WTC11 (cell line): ENCODE data around the gene ABHD17B. TPM values are rescaled to one million over a fixed set of nuclear protein-coding genes. Genes with fewer than 3 reads are reported as not detected.

ENCODE experiments used
- ATAC-seq: fragments of 200-7000 bp; cut with Tn5 transposase; 2 replicates; pipeline ENCODE4 v1.10.0; 2021; ENCODE audit warnings: mild to moderate bottlenecking, moderate library complexity
- CTCF ChIA-PET: fragments of 300-600 bp; sonication (Branson Sonifier 250); formaldehyde crosslinking; loops from one replicate; lab custom pipeline; 2021; ENCODE audit warnings: antibody characterized with exemption; lab: Charles Lee
- POLR2A ChIA-PET: fragments of 350-600 bp; sonication (Branson Sonifier 250); formaldehyde crosslinking; loops from one replicate; lab custom pipeline; 2021; ENCODE audit warnings: antibody characterized with exemption; lab: Charles Lee
- DNase-seq: peaks from one replicate; pipeline ENCODE4 v3.0.0; 2021; ENCODE audit warnings: low spot score
- H3K27ac Mint-ChIP-seq: 2 replicates; pipeline ENCODE4 v1.8.0; 2021; ENCODE audit warnings: mixed read lengths
- H3K27me3 Mint-ChIP-seq: 2 replicates; pipeline ENCODE4 v1.8.0; 2021; ENCODE audit warnings: low read depth, mild to moderate bottlenecking, moderate library complexity, mixed read lengths
- H3K36me3 Mint-ChIP-seq: 2 replicates; pipeline ENCODE4 v1.8.0; 2021; ENCODE audit warnings: mixed read lengths
- H3K4me1 Mint-ChIP-seq: 2 replicates; pipeline ENCODE4 v1.8.0; 2022; ENCODE audit warnings: mixed read lengths
- H3K4me3 Mint-ChIP-seq: 2 replicates; pipeline ENCODE4 v1.8.0; 2021; ENCODE audit warnings: mild to moderate bottlenecking, moderate library complexity, mixed read lengths
- H3K9me3 Mint-ChIP-seq: 2 replicates; pipeline ENCODE4 v1.8.0; 2021; ENCODE audit warnings: mixed read lengths
- ARID4B ChIP-seq: sonication (generic); formaldehyde crosslinking; IDR thresholded peaks from 2 replicates; pipeline ENCODE4 v1.8.0; 2023; ENCODE audit warnings: missing genetic modification reagents, mild to moderate bottlenecking, borderline replicate concordance
- CBFB ChIP-seq: sonication (generic); formaldehyde crosslinking; IDR thresholded peaks from 2 replicates; pipeline ENCODE4 v1.8.1; 2022; ENCODE audit warnings: mild to moderate bottlenecking, low read depth, missing genetic modification reagents
- GABPB1 ChIP-seq: sonication (generic); formaldehyde crosslinking; IDR thresholded peaks from 2 replicates; pipeline ENCODE4 v1.8.1; 2023; ENCODE audit warnings: mild to moderate bottlenecking, missing genetic modification reagents
- HMGXB4 ChIP-seq: sonication (generic); formaldehyde crosslinking; IDR thresholded peaks from 2 replicates; pipeline ENCODE4 v1.8.1; 2023; ENCODE audit warnings: mild to moderate bottlenecking, moderate library complexity, missing genetic modification reagents
- MAX ChIP-seq: sonication (generic); formaldehyde crosslinking; IDR thresholded peaks from 2 replicates; pipeline ENCODE4 v1.8.0; 2022; ENCODE audit warnings: mild to moderate bottlenecking, missing genetic modification reagents
- NFE2L1 ChIP-seq: sonication (generic); formaldehyde crosslinking; IDR thresholded peaks from 2 replicates; pipeline ENCODE4 v1.8.1; 2023; ENCODE audit warnings: missing genetic modification reagents
- SMAD4 ChIP-seq: sonication (generic); formaldehyde crosslinking; IDR thresholded peaks from 2 replicates; pipeline ENCODE4 v1.8.0; 2022; ENCODE audit warnings: mild to moderate bottlenecking, missing genetic modification reagents
- TP53 ChIP-seq: sonication (generic); formaldehyde crosslinking; IDR thresholded peaks from 2 replicates; pipeline ENCODE4 v1.8.1; 2023; ENCODE audit warnings: mild to moderate bottlenecking, missing genetic modification reagents
- USF2 ChIP-seq: sonication (generic); formaldehyde crosslinking; IDR thresholded peaks from 2 replicates; pipeline ENCODE4 v1.8.1; 2023; ENCODE audit warnings: mild to moderate bottlenecking, missing genetic modification reagents, moderate library complexity
- ZMAT4 ChIP-seq: fragments of 250-450 bp; sonication (Bioruptor Pico); IDR thresholded peaks from 2 replicates; pipeline ENCODE4 v1.9.0; 2021; ENCODE audit warnings: mild to moderate bottlenecking
- ZNF121 ChIP-seq: sonication (generic); formaldehyde crosslinking; IDR thresholded peaks from 2 replicates; pipeline ENCODE4 v1.8.0; 2023; ENCODE audit warnings: missing genetic modification reagents
- ZNF317 ChIP-seq: sonication (generic); formaldehyde crosslinking; IDR thresholded peaks from 2 replicates; pipeline ENCODE4 v1.8.1; 2023; ENCODE audit warnings: low read depth, mild to moderate bottlenecking, moderate library complexity, missing genetic modification reagents, borderline replicate concordance
- ZNF416 ChIP-seq: fragments of 250-450 bp; sonication (Bioruptor Pico); IDR thresholded peaks from 2 replicates; pipeline ENCODE4 v1.9.0; 2021; ENCODE audit warnings: mild to moderate bottlenecking, inconsistent platforms
- ZNF423 ChIP-seq: fragments of 250-450 bp; sonication (Bioruptor Pico); IDR thresholded peaks from 2 replicates; pipeline ENCODE4 v2.1.2; 2022; ENCODE audit warnings: mild to moderate bottlenecking, moderate library complexity
- total RNA-seq: library from RNA; stranded (reverse); gene quantifications from 3 replicates; pipeline ENCODE4 v1.2.3, GENCODE V29; 2021

Gene ABHD17B
- total RNA-seq, 1 experiment from 2014 or later, result 56.6 TPM

DNA sequence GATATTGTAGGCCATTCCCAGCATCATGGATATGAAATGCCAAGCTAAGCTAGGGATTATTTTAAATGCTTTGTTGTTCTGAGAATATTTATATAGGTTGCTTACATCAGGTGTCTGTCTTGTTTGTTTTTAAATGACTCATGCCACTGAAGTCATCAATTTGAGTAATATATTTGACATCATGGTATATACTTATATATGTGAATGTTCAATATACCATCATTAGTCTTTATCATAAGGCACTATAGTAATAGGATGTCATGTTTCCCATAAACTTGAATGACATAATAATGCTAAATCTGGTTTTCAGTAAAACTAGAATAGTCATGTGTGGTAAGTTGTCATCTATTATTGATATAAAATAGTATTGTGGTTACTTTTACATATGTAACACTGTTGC, 13.6 kb upstream of the ABHD17B start:
- ChIA-PET POLR2A (no interaction called here), CTCF (no interaction called here)
- Mint-ChIP-seq H3K27ac (peak overlapping the region; percentile 94; the same call in 1 of the 2 replicates), H3K9me3 (peaks cover 7% of the 10 kb centered on the region), H3K4me3 (no peak overlapping the region), H3K36me3 (peaks cover 21% of the 10 kb centered on the region), H3K4me1 (peaks cover 82% of the 10 kb centered on the region), H3K27me3 (no peaks in the 10 kb centered on the region)
- no peak for DNase-seq
- TF ChIP-seq ZNF423 (CRISPR knock-in tag), result no peak
- no peak for TF ChIP-seq NFE2L1 (CRISPR knock-in tag)
- TF ChIP-seq GABPB1, result no peak
- TF ChIP-seq ARID4B (CRISPR knock-in tag), result no peak
- TF ChIP-seq SMAD4 (CRISPR knock-in tag), result no peak
- TF ChIP-seq HMGXB4 (CRISPR knock-in tag), result no peak
- no peak for TF ChIP-seq ZNF121 (CRISPR knock-in tag)
- no peak for TF ChIP-seq ZNF317 (CRISPR knock-in tag)
- no peak for ATAC-seq

- H3K36me3 Mint-ChIP-seq, result peaks cover 46% of the 10 kb centered on the region
- TF ChIP-seq TP53 (CRISPR knock-in tag), result 0 out of 2 replicates have a peak, but pooled peaks have one; percentile 30
- TF ChIP-seq ZNF416 (CRISPR knock-in tag), result 0 out of 2 replicates have a peak, but pooled peaks have one; percentile 17
- no peak for TF ChIP-seq CBFB (CRISPR knock-in tag)
- TF ChIP-seq ZMAT4 (CRISPR knock-in tag), result peak; percentile 74; the same call in 1 of the 2 replicates
- no peak for TF ChIP-seq USF2 (CRISPR knock-in tag)
- TF ChIP-seq MAX, result 0 out of 2 replicates have a peak, but pooled peaks have one; percentile 27
- peak; percentile 48; the same call in 1 of the 2 replicates for TF ChIP-seq ZNF423 (CRISPR knock-in tag)
- H3K27me3 Mint-ChIP-seq, result no peaks in the 10 kb centered on the region
- ATAC-seq (peak; percentile 93), DNase-seq (no peak)
- H3K27ac Mint-ChIP-seq, result peak overlapping the region; percentile 98
- peaks cover 28% of the 10 kb centered on the region for H3K9me3 Mint-ChIP-seq
- ChIA-PET POLR2A (interaction anchor here (0.7 to 2.6 kb wide), 2 partner anchors 10 to 61 kb away, joined by 3 to 18 read pairs; partner anchors contain the start of genes ABHD17B and C9orf85), CTCF (interaction anchor here (1.2 to 2.0 kb wide), 2 partner anchors 10 to 15 kb away, joined by 4 to 11 read pairs; partner anchors contain the start of genes ABHD17B and C9orf85)
- peaks cover 76% of the 10 kb centered on the region for H3K4me1 Mint-ChIP-seq
- H3K4me3 Mint-ChIP-seq, result peak overlapping the region; percentile 42
Observed at GRCh38 chr9:71921190-71921814, 10.3 kb upstream of the ABHD17B start.
